BJ (cell line): ENCODE data around the gene DOCK1. TPM values are rescaled to one million over a fixed set of nuclear protein-coding genes. Genes with fewer than 3 reads are reported as not detected.

ENCODE experiments used
- CTCF ChIA-PET: fragments of 350-600 bp; formaldehyde crosslinking; extraction: SDS; loops from one replicate; lab custom pipeline; 2021; ENCODE audit warnings: antibody characterized with exemption, inconsistent platforms; lab: Yijun Ruan, JAX
- POLR2A ChIA-PET: fragments of 300-600 bp; sonication (Branson Sonifier 250); formaldehyde crosslinking; extraction: SDS; loops from one replicate; lab custom pipeline; 2021; ENCODE audit warnings: antibody characterized with exemption; lab: Charles Lee
- DNase-seq: peaks from one replicate; pipeline ENCODE4 v3.0.0-alpha.2; 2011; ENCODE audit warnings: low read depth
- H3K27me3 ChIP-seq: 2 replicates; pipeline ENCODE4 v1.6.0; 2011; ENCODE audit warnings: low read length; ENCODE audit not compliant: control insufficient read depth, insufficient read depth
- H3K36me3 ChIP-seq: 2 replicates; pipeline ENCODE4 v1.5.1; 2011; ENCODE audit warnings: low read length; ENCODE audit not compliant: control insufficient read depth, insufficient read depth
- H3K4me3 ChIP-seq: 2 replicates; pipeline ENCODE4 v1.5.1; 2011; ENCODE audit warnings: low read depth, mild to moderate bottlenecking, control low read depth, low read length
- polyA plus RNA-seq: library from polyadenylated mRNA; depleted of rRNA; stranded (reverse); fragments of >200 nt; gene quantifications from 2 replicates; pipeline ENCODE4 v1.2.3, GENCODE V29; 2011
- TF ChIP-seq, protein P1 (sequence below): IDR thresholded peaks from 2 replicates; pipeline ENCODE4 v1.5.1; 2011; ENCODE audit warnings: low read depth, mild to moderate bottlenecking, control low read depth, inconsistent platforms, low read length, moderate library complexity; ENCODE audit not compliant: insufficient read depth

Gene DOCK1
- polyA plus RNA-seq, 1 experiment: 20.0 TPM

- DNase-seq: no peak
- ChIA-PET POLR2A (no interaction called here), CTCF (interaction anchor here (1.3 kb wide), 1 partner anchor 12 kb away, joined by 3 read pairs; no protein-coding TSS in a partner anchor)
- Histone ChIP-seq H3K27me3 (no peaks in the 10 kb centered on the region), H3K36me3 (peaks cover 20% of the 10 kb centered on the region), H3K4me3 (no peak overlapping the region)
- TF ChIP-seq, protein P1, sequence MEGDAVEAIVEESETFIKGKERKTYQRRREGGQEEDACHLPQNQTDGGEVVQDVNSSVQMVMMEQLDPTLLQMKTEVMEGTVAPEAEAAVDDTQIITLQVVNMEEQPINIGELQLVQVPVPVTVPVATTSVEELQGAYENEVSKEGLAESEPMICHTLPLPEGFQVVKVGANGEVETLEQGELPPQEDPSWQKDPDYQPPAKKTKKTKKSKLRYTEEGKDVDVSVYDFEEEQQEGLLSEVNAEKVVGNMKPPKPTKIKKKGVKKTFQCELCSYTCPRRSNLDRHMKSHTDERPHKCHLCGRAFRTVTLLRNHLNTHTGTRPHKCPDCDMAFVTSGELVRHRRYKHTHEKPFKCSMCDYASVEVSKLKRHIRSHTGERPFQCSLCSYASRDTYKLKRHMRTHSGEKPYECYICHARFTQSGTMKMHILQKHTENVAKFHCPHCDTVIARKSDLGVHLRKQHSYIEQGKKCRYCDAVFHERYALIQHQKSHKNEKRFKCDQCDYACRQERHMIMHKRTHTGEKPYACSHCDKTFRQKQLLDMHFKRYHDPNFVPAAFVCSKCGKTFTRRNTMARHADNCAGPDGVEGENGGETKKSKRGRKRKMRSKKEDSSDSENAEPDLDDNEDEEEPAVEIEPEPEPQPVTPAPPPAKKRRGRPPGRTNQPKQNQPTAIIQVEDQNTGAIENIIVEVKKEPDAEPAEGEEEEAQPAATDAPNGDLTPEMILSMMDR: no peak
Measured at GRCh38 chr10:127415116-127415515, 509.9 kb downstream of the DOCK1 start.

DNA sequence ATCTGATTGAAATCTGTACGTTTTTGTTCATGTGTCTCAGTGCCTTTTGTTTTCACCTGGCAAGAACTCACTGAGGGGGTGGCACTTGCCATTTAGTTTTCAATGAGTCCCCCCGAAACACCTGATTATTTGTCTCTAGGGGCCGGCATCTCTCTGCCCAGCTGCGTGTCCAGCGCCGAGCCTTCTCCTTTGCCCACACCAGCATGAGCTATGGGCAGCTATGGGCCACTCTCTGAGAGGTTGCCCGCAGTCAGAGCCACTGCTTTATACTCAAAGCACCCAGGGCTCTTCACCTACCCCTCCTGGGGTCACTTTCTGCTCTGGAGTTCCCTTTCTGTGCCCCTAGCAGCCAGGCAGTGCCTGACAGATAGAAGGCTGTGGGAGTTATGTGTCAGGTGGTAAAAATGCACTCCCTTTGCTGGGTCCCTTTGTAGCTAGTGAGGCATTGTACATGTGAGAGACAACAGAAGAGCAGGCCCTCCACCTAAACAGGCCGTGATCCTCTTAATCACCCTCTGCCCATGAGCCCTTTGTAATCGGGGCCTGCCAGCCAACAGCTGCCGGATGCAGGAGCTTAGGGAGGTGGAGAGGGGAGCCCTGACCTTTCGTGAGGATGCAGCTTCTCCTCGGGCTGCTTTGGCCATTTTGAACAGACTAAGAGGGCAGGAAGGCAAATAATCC, 510.8 kb downstream of the DOCK1 start:
- DNase-seq: no peak
- ChIA-PET CTCF (interaction anchor here (1.3 kb wide), 1 partner anchor 11 kb away, joined by 3 read pairs; no protein-coding TSS in a partner anchor), POLR2A (no interaction called here)
- TF ChIP-seq, protein P1: no peak
- Histone ChIP-seq H3K4me3 (no peak overlapping the region), H3K36me3 (peaks cover 20% of the 10 kb centered on the region), H3K27me3 (no peaks in the 10 kb centered on the region)

GRCh38 chr10:127417031-127417430, 511.8 kb downstream of the DOCK1 start:
- CTCF ChIA-PET: no interaction called here
- POLR2A ChIA-PET: no interaction called here
- TF ChIP-seq, protein P1: no peak
- Histone ChIP-seq H3K36me3 (peaks cover 19% of the 10 kb centered on the region), H3K27me3 (no peaks in the 10 kb centered on the region), H3K4me3 (no peak overlapping the region)
- no peak for DNase-seq

DNA sequence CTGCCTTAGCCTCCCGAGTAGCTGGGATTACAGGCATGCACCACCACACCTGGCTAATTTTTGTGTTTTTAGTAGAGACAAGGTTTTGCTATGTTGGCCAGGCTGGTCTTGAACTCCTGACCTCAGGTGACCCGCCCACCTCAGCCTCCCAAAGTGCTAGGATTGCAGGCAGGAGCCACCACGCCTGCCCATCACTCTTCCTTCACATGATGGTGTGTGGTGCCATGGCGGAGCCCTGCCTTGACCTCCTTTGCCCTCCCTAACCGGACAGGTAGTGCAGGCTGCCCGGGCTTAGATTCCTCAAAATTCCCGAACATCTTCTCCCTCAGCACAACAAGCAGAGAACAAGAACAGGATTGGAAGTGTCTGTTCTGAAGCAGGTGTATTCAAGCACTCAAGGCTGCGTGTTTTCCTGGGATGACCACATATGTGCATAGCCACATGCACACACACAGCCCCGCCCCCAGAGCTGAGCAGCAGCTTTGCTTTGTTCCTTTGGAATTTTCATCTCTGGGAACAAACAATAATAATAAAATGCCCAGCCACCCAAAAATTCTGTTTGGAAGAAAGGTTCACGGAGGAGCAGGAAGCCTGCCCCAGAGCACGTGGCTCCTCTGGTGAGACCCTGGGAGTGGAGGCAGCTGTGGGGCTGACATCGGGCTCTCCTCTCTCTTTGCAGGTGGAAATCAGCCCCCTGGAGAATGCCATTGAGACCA, 512.6 kb downstream of the DOCK1 start:
- POLR2A ChIA-PET: no interaction called here
- TF ChIP-seq, protein P1: no peak
- Histone ChIP-seq H3K36me3 (peaks cover 19% of the 10 kb centered on the region), H3K27me3 (no peaks in the 10 kb centered on the region), H3K4me3 (no peak overlapping the region)
- CTCF ChIA-PET: no interaction called here
- no peak for DNase-seq

DNA sequence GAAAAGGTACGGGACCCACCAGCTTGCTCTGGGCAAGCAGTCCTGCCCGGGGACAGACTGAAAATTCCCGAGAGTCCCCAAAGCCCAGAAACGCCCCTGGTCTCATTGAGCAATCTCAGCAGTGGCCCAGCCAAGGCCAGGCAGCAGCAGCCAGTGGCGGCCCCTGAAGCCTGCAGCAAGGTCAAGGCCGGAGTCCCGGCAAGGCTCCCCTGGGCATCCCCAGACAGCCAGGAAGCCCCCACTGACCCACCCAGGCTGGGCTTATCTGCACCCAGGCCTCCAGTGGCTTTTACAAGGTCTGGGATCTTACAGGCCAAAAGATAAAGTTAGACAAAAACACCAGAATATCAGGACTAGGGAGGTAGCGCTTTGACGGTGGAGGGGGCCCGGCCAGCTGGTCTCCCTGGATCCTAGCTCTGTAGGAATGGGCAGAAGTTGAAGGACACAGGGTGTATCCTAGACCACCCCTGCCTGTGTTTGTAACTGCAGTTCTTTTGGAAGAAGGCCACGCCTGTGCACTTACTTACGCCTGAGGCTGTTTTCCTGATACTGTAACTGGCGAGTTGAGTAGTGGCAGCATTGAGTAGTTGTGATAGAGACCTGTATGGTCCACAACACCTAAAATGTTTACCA, 513.4 kb downstream of the DOCK1 start:
- TF ChIP-seq, protein P1: no peak
- H3K27me3 ChIP-seq: no peaks in the 10 kb centered on the region
- no peak for DNase-seq
- ChIA-PET POLR2A (no interaction called here), CTCF (interaction anchor here (0.6 to 1.3 kb wide), 2 partner anchors 17 to 110 kb away, joined by 3 read pairs; no protein-coding TSS in a partner anchor)
- no peak overlapping the region for H3K4me3 ChIP-seq
- peaks cover 21% of the 10 kb centered on the region for H3K36me3 ChIP-seq
